H1 (cell line): ENCODE data around the gene COL20A1.

Source experiments
- CHD2 ChIP-seq: IDR thresholded peaks from 2 replicates; pipeline ENCODE4 v1.6.1; 2012; ENCODE audit warnings: low read length, improper control_type of control experiment
- CTCF ChIP-seq, 3 experiments: IDR thresholded peaks; 1 replicate in 2 of 3; 2 replicates in 1 of 3; pipeline versions ENCODE4 v1.5.1 to v1.6.1; 2011; ENCODE audit warnings: low read length in 3 of 3, mild to moderate bottlenecking in 3 of 3, inconsistent platforms in 2 of 3, low read depth in 1 of 3, moderate library complexity in 1 of 3; ENCODE audit not compliant: insufficient read depth in 1 of 3; ENCODE audit errors: control extremely low read depth in 1 of 3
- HDAC2 ChIP-seq, 2 experiments: fragments of 300-600 bp in 1 of 2; sonication (generic) in 1 of 2; IDR thresholded peaks; 2 replicates each; pipeline ENCODE4 v1.6.1; 2011 to 2012; ENCODE audit warnings: low read depth in 2 of 2, low read length in 2 of 2, mild to moderate bottlenecking in 2 of 2, moderate library complexity in 2 of 2, borderline replicate concordance in 1 of 2, inconsistent platforms in 1 of 2
- POLR2AphosphoS5 ChIP-seq: IDR thresholded peaks from 2 replicates; pipeline ENCODE4 v1.6.1; 2011; ENCODE audit warnings: low read depth, low read length
- TCF12 ChIP-seq: IDR thresholded peaks from 2 replicates; pipeline ENCODE4 v1.6.1; 2011; ENCODE audit warnings: low read depth, mild to moderate bottlenecking, low read length

- TF ChIP-seq CTCF (IDR thresholded peaks at IDR 0.05; ENCODE audit: control extremely low read depth in 1 of 3, insufficient read depth in 1 of 3, low read depth in 1 of 3, low read length in 3 of 3) (no peak), CHD2 (no peak), HDAC2 (IDR thresholded peaks at IDR 0.05; ENCODE audit: borderline replicate concordance in 1 of 2, low read depth in 2 of 2, low read length in 2 of 2) (no peak), POLR2AphosphoS5 (no peak), TCF12 (no peak)
Observed at GRCh38 chr20:63297796-63298572, 5.0 kb downstream of the COL20A1 start.
